Measurements from ENCODE around the gene F9.

- TF ChIP-seq CTCF (IDR thresholded peaks at IDR 0.05) (peak in 6 of 7 experiments; percentile 38 to 71 (median 54)), POLR2A (IDR thresholded peaks at IDR 0.05) (no peak)
Measured at GRCh38 chrX:139559383-139560042, 29.0 kb downstream of the F9 start.

Data from body of pancreas (tissue), 4 donors.